ENCODE results near the gene EPN2.
"Not testable (repeated sequence)": the region's sequence is repeated elsewhere in the genome, so short reads cannot be mapped to it uniquely, and the experiment has no call there.

Gene EPN2

GRCh38 chr17:19345486-19346350 lies 108.6 kb downstream of the EPN2 start:
- no peak for DNase-seq (ENCODE audit: low read depth in 2 of 2)

GRCh38 chr17:19346351-19347255 lies 109.4 kb downstream of the EPN2 start:
- DNase-seq (ENCODE audit: low read depth in 2 of 2) = no peak

DNA sequence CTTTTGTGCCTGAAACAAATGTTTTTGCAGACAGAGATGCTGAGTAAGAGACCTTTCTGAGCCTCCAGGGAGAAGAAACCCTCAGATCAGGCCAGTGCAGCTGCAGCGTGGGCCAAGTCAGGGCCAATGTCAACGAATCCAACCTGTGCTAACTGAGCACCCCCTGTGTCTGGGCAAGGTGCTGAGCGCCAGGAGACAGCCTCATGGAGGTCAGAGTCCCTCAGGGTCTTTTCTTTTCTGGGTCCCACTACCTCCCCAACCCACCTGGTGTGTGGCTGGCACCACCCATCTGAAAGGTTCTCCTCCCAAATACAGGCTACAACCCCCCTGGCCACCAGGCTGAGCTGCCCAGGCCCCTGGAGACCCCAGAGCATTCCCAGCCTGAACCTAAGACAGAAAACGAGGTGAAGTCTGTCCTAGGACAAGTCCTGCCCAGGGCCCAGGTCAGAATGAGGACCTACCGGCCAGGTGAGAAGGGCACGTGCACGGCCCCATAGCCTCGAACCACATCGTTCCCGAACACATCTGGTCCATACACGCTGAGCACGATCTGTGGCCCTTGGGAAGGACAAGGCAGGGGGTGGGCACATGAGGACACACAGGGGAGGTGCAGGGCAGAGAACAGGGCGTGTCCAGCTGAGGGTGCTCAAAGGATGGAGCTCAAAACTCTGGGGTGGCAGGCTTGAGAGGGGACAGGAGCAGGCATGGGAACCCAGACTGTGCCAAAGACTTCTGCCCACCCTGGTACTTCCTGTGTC lies 110.3 kb downstream of the EPN2 start:
- DNase-seq (ENCODE audit: low read depth in 2 of 2) = no peak

DNA sequence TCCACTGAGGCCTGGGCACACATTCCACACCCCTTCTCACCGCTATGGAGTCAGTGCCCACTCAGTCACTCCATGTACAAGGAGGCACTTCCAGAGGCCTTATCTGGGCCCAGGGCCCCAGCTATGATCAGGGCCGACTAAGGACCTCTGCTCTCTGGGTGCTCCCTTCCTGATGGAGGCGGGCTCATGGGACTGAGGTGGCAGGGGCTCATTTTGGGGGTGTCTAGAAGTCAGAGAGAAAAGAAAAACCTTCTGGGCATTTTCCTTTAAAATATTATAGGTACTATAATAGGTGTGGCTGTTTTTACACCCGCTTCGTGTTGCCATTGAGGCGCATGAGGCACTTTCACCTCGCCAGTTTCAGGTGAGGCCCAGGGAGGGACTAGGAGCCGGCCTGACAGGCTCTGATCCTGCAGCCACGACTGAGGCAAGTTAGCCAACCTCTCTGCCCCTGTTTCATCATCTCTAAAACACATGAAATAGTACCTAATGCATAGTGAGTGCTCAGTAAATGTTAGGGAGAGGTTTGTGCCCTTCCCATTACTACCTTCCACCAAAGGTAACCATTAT lies 111.0 kb downstream of the EPN2 start:
- no peak for DNase-seq (ENCODE audit: low read depth in 2 of 2)

DNA sequence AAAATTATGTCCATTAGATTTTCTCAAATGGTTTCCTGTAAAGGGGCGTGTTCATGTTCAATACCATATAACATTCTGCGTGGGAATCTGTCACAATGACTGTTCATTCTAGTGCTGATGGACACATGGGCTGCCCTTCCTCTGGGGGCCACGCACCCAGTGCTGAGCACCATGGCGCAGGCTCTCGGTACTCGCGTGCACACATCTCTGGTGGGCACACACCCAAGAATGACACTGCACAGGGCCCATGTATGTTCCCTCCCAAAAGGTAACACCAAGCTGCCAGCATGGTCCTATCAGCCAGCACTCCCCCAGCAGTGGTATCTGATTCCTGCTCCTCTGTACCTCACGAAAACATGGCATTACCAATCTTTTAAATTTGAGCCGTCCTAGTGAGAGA lies 111.6 kb downstream of the EPN2 start:
- DNase-seq (ENCODE audit: low read depth in 2 of 2) = no peak

GRCh38 chr17:19353401-19353800 lies 116.2 kb downstream of the EPN2 start:
- DNase-seq (ENCODE audit: low read depth in 2 of 2) = not testable (repeated sequence)

DNA sequence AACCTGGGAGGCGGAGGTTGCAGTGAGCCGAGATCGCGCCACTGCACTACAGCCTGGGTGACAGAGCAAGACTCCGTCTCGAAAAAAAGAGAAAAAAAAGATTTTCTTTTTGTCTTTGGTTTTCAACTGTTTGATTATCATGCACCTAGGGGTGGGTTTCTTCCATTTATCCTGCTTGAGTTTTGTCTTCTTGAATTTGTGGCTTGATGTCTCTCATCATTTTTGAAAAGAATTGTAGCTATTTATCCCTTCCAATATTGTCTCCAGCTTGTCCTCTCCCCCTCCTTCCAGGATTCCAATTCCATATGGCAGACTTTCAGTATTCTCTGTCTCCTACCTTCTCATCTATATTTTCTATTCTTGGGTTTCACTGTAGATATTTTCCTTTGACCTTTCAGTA lies 117.6 kb downstream of the EPN2 start:
- DNase-seq (ENCODE audit: low read depth in 2 of 2) = no peak

GRCh38 chr17:19357351-19357750 lies 120.2 kb downstream of the EPN2 start:
- no peak for DNase-seq (ENCODE audit: low read depth in 2 of 2)

GRCh38 chr17:19357761-19358160 lies 120.6 kb downstream of the EPN2 start:
- DNase-seq (ENCODE audit: low read depth in 2 of 2) = no peak

DNA sequence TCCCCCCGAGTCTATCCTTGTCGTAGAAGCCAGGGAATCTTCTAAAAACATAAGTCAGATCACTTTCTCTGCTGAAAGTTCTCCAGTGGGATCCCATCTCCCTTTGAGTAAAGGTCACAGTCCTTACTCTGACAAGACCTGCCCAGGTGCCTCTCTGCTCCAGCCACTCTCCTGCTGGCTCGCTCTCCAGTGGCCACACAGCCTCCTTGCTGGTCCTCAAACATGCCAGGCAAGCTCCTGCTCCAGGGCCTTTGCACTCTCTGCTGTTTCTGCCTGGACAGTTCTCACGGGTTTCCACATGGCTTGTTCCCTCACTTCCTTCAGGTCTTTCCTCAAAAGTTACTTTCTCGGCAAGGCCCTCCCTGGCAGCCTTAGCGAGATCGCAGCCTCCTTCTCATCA lies 122.0 kb downstream of the EPN2 start:
- DNase-seq (ENCODE audit: low read depth in 2 of 2) = no peak

- DNase-seq (ENCODE audit: low read depth in 2 of 2) = no peak
Observed at GRCh38 chr17:19359856-19360255, 122.7 kb downstream of the EPN2 start.

- no peak for DNase-seq (ENCODE audit: low read depth in 2 of 2)
Observed at GRCh38 chr17:19360772-19361171, 123.6 kb downstream of the EPN2 start.

DNA sequence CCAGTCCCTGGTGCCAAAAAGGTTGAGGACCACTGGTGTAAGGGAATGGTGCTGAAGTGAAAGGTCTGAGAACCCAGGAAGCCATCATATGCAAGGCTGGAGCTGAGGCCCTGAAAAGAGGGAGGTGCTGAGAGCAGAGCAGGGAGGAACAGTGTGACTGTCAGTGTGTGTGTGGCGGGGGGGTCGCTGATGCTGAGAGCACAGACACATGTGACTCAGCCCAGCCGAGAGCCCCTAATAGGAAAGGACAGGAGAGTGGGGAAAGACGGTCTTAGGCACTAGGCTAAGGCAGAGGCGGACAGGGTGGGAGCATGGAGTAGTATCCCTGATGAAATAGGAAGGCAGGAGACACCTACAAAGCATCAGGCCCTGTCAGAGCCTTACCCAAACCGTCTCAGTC lies 124.2 kb downstream of the EPN2 start:
- no peak for DNase-seq (ENCODE audit: low read depth in 2 of 2)

DNA sequence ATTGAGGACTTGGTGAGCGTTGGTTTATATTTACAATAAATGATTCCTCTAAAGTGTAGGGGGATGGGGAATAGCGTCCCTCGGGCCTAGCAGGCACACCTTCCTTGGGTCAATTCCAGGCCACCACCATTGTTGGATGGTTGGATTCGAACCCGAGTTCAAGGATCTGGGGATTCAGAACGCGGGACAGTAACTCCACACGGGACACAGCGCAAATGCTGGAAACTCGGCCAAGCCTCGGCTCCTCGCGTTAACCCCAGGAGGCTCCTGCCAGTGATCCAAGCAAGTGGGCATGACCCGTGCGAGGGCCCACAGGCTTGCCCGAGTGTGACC lies 124.7 kb downstream of the EPN2 start:
- DNase-seq (ENCODE audit: low read depth in 2 of 2) = no peak

DNA sequence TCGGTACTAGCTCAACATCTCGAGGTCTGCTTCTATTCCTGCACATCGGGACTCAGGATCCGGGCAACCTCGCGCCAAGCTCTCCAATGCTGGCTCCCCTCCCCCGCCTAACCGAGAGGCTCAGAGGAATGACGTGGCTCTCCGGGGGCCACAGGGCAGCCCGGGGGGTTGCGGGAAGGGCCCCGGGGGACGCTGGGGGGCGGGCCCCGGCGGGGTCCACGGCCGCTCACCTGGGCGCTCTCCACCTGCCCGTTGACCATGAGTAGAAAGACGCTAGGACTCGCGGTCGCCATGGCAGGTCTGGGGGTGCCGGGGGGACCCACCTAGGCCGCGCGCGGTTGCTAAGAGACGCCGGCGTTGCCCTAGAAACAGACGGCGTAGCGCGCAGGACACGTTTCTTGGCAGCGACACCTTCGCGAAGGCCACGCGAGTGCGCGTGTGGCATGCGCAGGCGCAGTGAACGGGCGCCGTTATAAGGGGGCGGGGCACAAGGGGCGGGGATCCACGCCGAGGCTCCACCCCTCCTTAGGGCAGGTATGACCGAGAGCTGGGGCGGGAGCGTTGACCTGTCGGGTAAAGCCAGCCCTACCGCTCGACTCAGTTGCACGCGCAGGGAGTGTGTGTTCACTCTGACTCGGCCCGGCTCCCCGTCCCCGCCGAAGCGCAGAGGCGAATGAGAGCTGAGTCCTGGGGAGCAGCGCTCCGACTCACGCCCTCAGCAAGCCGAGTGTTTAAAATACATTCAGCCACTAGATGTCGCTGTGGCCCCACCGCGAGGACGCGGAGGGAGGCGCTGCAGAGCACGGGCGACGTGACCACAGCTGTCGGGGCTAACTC lies 125.3 kb downstream of the EPN2 start, which contains the start of gene B9D1:
B9D1 (minus strand) TSS at position 447 of the 837 bp plus-strand sequence; CDS start at position 293, 154 bp downstream.
- peak; percentile 92 for DNase-seq (ENCODE audit: low read depth in 2 of 2)

- DNase-seq (ENCODE audit: low read depth in 2 of 2) = no peak
Observed at GRCh38 chr17:19363114-19363438, 125.9 kb downstream of the EPN2 start.

DNA sequence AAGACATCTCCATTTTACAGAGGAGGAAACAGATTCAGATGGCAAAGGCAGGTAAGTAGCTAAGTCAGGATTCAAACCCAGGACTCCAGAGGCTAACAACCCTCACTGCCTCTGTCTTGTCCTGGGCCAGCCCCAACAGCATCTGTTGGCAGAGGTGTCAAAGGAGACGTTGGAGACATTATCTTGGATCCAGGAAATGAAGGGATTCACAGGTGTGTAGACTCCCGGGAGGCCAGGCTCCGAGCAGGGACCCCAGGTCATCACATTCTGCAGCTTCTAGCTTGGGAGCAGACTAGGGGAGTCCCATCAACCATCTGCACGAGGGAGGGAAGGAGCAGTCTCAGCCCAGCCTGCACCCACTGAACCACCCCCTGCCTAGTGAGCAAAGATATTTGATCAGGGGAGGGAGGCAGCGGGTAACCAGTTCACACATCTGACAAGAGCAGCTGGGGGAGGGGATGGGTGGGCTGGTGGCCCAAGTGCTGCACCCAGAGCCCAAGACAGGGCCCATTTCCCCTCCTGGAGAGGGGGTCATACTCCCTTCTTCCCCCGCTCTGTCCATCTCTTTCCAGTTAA lies 126.4 kb downstream of the EPN2 start:
- no peak for DNase-seq (ENCODE audit: low read depth in 2 of 2)

GRCh38 chr17:19364699-19365498 lies 127.7 kb downstream of the EPN2 start:
- no peak for DNase-seq (ENCODE audit: low read depth in 2 of 2)

DNA sequence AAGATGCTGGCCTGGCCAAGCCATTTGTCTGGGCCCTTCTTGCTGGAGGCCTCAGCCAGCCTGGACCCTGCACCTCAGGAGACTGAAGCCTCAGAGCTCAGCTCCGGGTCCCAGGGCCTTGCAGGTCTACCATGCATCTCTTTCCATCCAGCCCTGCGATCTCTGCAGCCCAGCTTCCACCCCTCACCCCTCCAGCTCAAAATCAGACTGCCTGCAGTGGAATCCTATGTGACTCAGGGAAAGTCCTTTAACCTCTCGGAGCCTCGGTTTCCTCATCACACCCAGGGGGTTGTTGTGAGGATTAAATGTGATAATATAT lies 128.3 kb downstream of the EPN2 start:
- DNase-seq (ENCODE audit: low read depth in 2 of 2) = no peak

All from stimulated activated CD4-positive, alpha-beta T cell treated with anti-CD3 and anti-CD28 coated beads, Interleukin-1b, Interleukin-23, amount 100 ng/mL, for 4 hours (primary cell).